SU-DHL-6 (cell line): ENCODE measurements around the gene FANCC.

Experiments
- CTCF ChIP-seq: fragments of 200-600 bp; sonication (generic); IDR thresholded peaks from one replicate; pipeline ENCODE4 v1.5.1; 2017; ENCODE audit warnings: antibody characterized with exemption, mild to moderate bottlenecking, low read length, moderate library complexity; ENCODE audit not compliant: insufficient read depth, poor library complexity, severe bottlenecking
- EZH2phosphoT487 ChIP-seq: fragments of 200-600 bp; sonication (generic), shearing (Covaris generic); conservative IDR thresholded peaks from 2 replicates; pipeline ENCODE4 v1.6.1; 2018; ENCODE audit warnings: mild to moderate bottlenecking, antibody characterized with exemption, low read length, moderate library complexity, mixed read lengths

- TF ChIP-seq CTCF = no peak
- no peak for TF ChIP-seq EZH2phosphoT487
Measured at GRCh38 chr9:95070549-95071021, 246.9 kb downstream of the FANCC start.
